SK-N-SH treated with all-trans-retinoic acid at 6 μM for 48 hours (cell line): ENCODE results near the gene ZCCHC7.

Experiments
- ATAC-seq: fragments of 200-7000 bp; cut with Tn5 transposase; 3 replicates; pipeline ENCODE4 v1.9.1; 2020; ENCODE audit warnings: mild to moderate bottlenecking, moderate library complexity
- ARNTL ChIP-seq: fragments of 450-650 bp; formaldehyde crosslinking; IDR thresholded peaks from 2 replicates; pipeline ENCODE4 v1.5.0; 2020; ENCODE audit warnings: low read depth, mild to moderate bottlenecking, moderate library complexity, borderline replicate concordance
- CREB5 ChIP-seq: fragments of 250-450 bp; sonication (Bioruptor Pico); IDR thresholded peaks from 2 replicates; pipeline ENCODE4 v1.5.1; 2020; ENCODE audit warnings: low read depth, mild to moderate bottlenecking, moderate library complexity
- CSDC2 ChIP-seq: fragments of 250-450 bp; sonication (Bioruptor Pico); IDR thresholded peaks from 2 replicates; pipeline ENCODE4 v1.5.0; 2020; ENCODE audit warnings: mild to moderate bottlenecking, moderate library complexity
- CSRNP3 ChIP-seq: fragments of 250-450 bp; sonication (Bioruptor Pico); IDR thresholded peaks from 2 replicates; pipeline ENCODE4 v1.5.1; 2021; ENCODE audit warnings: mild to moderate bottlenecking, moderate library complexity
- ESRRG ChIP-seq: fragments of 250-450 bp; sonication (Bioruptor Pico); IDR thresholded peaks from 2 replicates; pipeline ENCODE4 v1.6.1; 2021; ENCODE audit warnings: mild to moderate bottlenecking
- GLIS3 ChIP-seq: fragments of 250-450 bp; sonication (Bioruptor Pico); IDR thresholded peaks from 2 replicates; pipeline ENCODE4 v1.5.0; 2020; ENCODE audit warnings: mild to moderate bottlenecking, moderate library complexity
- ISL1 ChIP-seq: fragments of 250-450 bp; sonication (Bioruptor Pico); IDR thresholded peaks from 2 replicates; pipeline ENCODE4 v2.1.2; 2022; ENCODE audit warnings: mild to moderate bottlenecking, moderate library complexity
- OSR1 ChIP-seq: fragments of 250-450 bp; sonication (Bioruptor Pico); IDR thresholded peaks from 2 replicates; pipeline ENCODE4 v1.8.0; 2022; ENCODE audit warnings: moderate library complexity, mild to moderate bottlenecking, inconsistent platforms
- POU6F1 ChIP-seq: fragments of 250-450 bp; sonication (Bioruptor Pico); IDR thresholded peaks from 2 replicates; pipeline ENCODE4 v1.8.0; 2021; ENCODE audit warnings: low read depth, mild to moderate bottlenecking, moderate library complexity, borderline replicate concordance
- RARB ChIP-seq: fragments of 250-450 bp; sonication (Bioruptor Pico); IDR thresholded peaks from 2 replicates; pipeline ENCODE4 v1.8.0; 2021; ENCODE audit warnings: mild to moderate bottlenecking, moderate library complexity
- SNAI2 ChIP-seq: fragments of 250-450 bp; sonication (Bioruptor Pico); IDR thresholded peaks from 2 replicates; pipeline ENCODE4 v1.5.0; 2020; ENCODE audit warnings: mild to moderate bottlenecking, moderate library complexity
- TSHZ2 ChIP-seq: fragments of 250-450 bp; sonication (Bioruptor Pico); IDR thresholded peaks from 2 replicates; pipeline ENCODE4 v1.5.0; 2020; ENCODE audit warnings: mild to moderate bottlenecking, moderate library complexity
- ZC3H10 ChIP-seq: fragments of 250-450 bp; sonication (Bioruptor Pico); IDR thresholded peaks from 2 replicates; pipeline ENCODE4 v1.5.1; 2021; ENCODE audit warnings: mild to moderate bottlenecking, moderate library complexity
- ZFP3 ChIP-seq: fragments of 250-450 bp; sonication (Bioruptor Pico); IDR thresholded peaks from 2 replicates; pipeline ENCODE4 v1.5.0; 2020; ENCODE audit warnings: mild to moderate bottlenecking, moderate library complexity
- ZFP30 ChIP-seq: fragments of 450-650 bp; formaldehyde crosslinking; IDR thresholded peaks from 2 replicates; pipeline ENCODE4 v1.5.0; 2022; ENCODE audit warnings: mild to moderate bottlenecking, moderate library complexity
- ZNF70 ChIP-seq: fragments of 450-650 bp; formaldehyde crosslinking; IDR thresholded peaks from 2 replicates; pipeline ENCODE4 v1.5.0; 2020; ENCODE audit warnings: mild to moderate bottlenecking, moderate library complexity
- ZNF8 ChIP-seq: fragments of 450-650 bp; formaldehyde crosslinking; IDR thresholded peaks from 2 replicates; pipeline ENCODE4 v1.5.0; 2020; ENCODE audit warnings: mild to moderate bottlenecking, moderate library complexity

Gene ZCCHC7

GRCh38 chr9:37253377-37253937, 133.1 kb downstream of the ZCCHC7 start:
- no peak for ATAC-seq

GRCh38 chr9:37255187-37255586, 134.8 kb downstream of the ZCCHC7 start:
- ATAC-seq = no peak
- no peak for TF ChIP-seq OSR1 (CRISPR knock-in tag)
- no peak for TF ChIP-seq ZNF8
- TF ChIP-seq CSRNP3 = no peak
- TF ChIP-seq ZFP3 (CRISPR knock-in tag) = no peak
- TF ChIP-seq SNAI2 (CRISPR knock-in tag) = no peak
- TF ChIP-seq ISL1 (CRISPR knock-in tag) = no peak

More at GRCh38 chr9:37253377-37253937, 133.1 kb downstream of the ZCCHC7 start:
- TF ChIP-seq ISL1 (CRISPR knock-in tag) (no peak), CREB5 (CRISPR knock-in tag) (no peak), ZC3H10 (CRISPR knock-in tag) (no peak), CSRNP3 (no peak), ZFP30 (no peak), GLIS3 (CRISPR knock-in tag) (no peak), TSHZ2 (CRISPR knock-in tag) (no peak), ZNF70 (CRISPR knock-in tag) (no peak), POU6F1 (CRISPR knock-in tag) (no peak), OSR1 (CRISPR knock-in tag) (no peak), CSDC2 (CRISPR knock-in tag) (no peak), SNAI2 (CRISPR knock-in tag) (no peak), ARNTL (no peak)

GRCh38 chr9:37255944-37256862, 135.8 kb downstream of the ZCCHC7 start:
- no peak for ATAC-seq
- no peak for TF ChIP-seq ESRRG (CRISPR knock-in tag)
- no peak for TF ChIP-seq GLIS3 (CRISPR knock-in tag)
- no peak for TF ChIP-seq RARB (CRISPR knock-in tag)
- TF ChIP-seq ZC3H10 (CRISPR knock-in tag) = no peak
- TF ChIP-seq, all 23 proteins: peak for 0

GRCh38 chr9:37259951-37260350, 139.6 kb downstream of the ZCCHC7 start:
- no peak for ATAC-seq
- TF ChIP-seq OSR1 (CRISPR knock-in tag) = no peak
- TF ChIP-seq RARB (CRISPR knock-in tag) = no peak
